Cardiac fibroblast (primary cell): ENCODE data around the gene ERVV-1.

Experiments used
- DNase-seq, 2 donors: peaks; one replicate each; pipeline versions ENCODE4 v3.0.0 to v3.0.0-alpha.2; 2010; ENCODE audit warnings: low read depth in 2 of 2
- H3K4me3 ChIP-seq, 2 donors: replicated peaks in 1 of 2; 1 replicate in 1 of 2; 2 replicates in 1 of 2; pipeline ENCODE4 v1.5.1; 2011; ENCODE audit warnings: low read depth in 2 of 2, low read length in 2 of 2, mild to moderate bottlenecking in 2 of 2, moderate library complexity in 1 of 2
- CTCF ChIP-seq: IDR thresholded peaks from one replicate; pipeline ENCODE4 v1.5.1; 2011; ENCODE audit warnings: low read depth, mild to moderate bottlenecking, low read length, inconsistent platforms

ERVV-1 gene

GRCh38 chr19:52990759-52991418 lies 22.8 kb upstream of the ERVV-1 start:
- H3K4me3 ChIP-seq, result no peak overlapping the region
- DNase-seq, result peak in 1 of 2 donors; percentile 13
- TF ChIP-seq CTCF, result no peak

GRCh38 chr19:52991484-52991883 lies 22.2 kb upstream of the ERVV-1 start:
- TF ChIP-seq CTCF, result no peak
- H3K4me3 ChIP-seq, result no peak overlapping the region
- DNase-seq, result peak; percentile 46 to 71

- TF ChIP-seq CTCF, result no peak
- peak overlapping the region; percentile 27 to 54 for H3K4me3 ChIP-seq
- DNase-seq, result peak; percentile 5 to 7
Measured at GRCh38 chr19:52992109-52993004, 21.4 kb upstream of the ERVV-1 start.

DNA sequence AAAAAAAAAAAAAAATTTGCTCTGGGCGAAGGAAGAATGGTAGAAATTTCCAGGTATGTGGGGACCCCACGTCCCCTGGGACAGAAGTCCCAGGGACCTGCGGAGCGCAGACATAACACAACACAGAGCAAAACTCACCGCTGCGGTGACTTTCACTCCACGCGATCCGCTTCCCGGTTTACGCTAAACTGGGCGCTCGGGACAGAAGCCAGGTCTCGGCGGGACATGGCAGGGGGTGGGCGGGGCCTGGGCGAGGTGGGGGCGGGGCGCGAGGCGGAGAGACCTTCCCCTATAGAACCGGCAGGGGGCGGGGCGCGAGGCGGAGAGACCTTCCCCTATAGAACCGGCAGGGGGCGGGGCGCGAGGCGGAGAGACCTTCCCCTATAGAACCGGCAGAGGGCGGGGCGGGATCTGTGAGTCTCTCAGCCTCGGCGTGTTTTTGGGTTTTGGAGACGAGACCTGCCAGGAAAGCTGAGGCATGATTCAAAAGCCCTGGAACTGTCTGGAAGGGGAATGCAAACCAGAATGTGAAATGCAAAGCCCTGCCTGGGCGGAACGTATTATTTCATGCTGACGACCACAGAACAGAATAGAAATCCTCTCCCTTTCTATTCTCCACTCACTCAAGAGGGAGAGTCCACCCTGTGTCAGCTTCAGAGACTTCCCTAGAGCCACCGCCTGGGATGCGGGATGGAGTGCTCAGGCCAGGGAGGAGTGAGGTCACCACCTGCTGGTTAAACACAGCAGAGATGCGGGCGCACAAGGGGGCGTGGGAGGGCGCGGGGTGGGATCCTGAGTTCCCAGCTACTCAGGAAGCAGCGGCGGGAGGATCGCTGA lies 20.2 kb upstream of the ERVV-1 start:
- TF ChIP-seq CTCF, result peak; percentile 51
- peak overlapping the region; percentile 46 to 54 for H3K4me3 ChIP-seq
- peak; percentile 81 to 85 for DNase-seq

DNA sequence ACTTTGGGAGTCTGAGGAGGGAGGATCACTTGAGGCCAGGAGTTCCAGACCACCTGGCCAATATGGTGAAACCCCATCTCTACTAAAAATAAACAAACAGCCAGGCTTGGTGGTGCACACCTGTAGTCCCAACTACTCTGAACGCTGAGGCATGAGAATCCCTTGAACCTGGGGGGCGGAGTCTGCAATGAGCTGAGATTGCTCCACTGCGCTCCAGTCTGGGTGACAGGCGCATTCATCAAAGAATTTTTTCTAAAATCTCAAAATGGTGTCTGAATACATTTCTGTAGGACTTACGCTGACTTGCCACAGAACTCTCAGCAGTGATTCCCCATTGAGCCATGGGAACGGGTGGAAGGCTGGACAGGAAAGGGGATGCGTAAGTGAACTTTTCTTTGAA lies 18.0 kb upstream of the ERVV-1 start:
- no peak for DNase-seq
- TF ChIP-seq CTCF, result no peak
- no peak overlapping the region for H3K4me3 ChIP-seq

GRCh38 chr19:52997975-52998374 lies 15.7 kb upstream of the ERVV-1 start:
- H3K4me3 ChIP-seq, result no peak overlapping the region
- DNase-seq, result no peak
- no peak for TF ChIP-seq CTCF
